Neural crest cell (in vitro differentiated cells): ENCODE results near the gene PCNX1. TPM values are rescaled to one million over a fixed set of nuclear protein-coding genes. Genes with fewer than 3 reads are reported as not detected.
A peak's percentile ranks its signal among the peaks of the same experiment; 100 is the strongest.

Experiments used
- DNase-seq: peaks from one replicate; pipeline ENCODE4 v3.0.0; 2021; ENCODE audit warnings: low read depth, mixed read lengths, low spot score
- H3K27ac Mint-ChIP-seq: one replicate; pipeline ENCODE4 v1.8.0; 2021; ENCODE audit warnings: mild to moderate bottlenecking, mixed read lengths; ENCODE audit not compliant: unreplicated experiment
- H3K27me3 Mint-ChIP-seq: 2 replicates; pipeline ENCODE4 v1.8.0; 2021; ENCODE audit warnings: low read depth, mild to moderate bottlenecking, mixed read lengths
- H3K36me3 Mint-ChIP-seq: 2 replicates; pipeline ENCODE4 v1.8.0; 2021; ENCODE audit warnings: low read depth, mild to moderate bottlenecking, mixed read lengths
- H3K4me1 Mint-ChIP-seq: 2 replicates; pipeline ENCODE4 v1.8.0; 2021; ENCODE audit warnings: mixed read lengths
- H3K4me3 Mint-ChIP-seq: one replicate; pipeline ENCODE4 v1.8.0; 2021; ENCODE audit warnings: mild to moderate bottlenecking, mixed read lengths
- H3K9me3 Mint-ChIP-seq: 2 replicates; pipeline ENCODE4 v1.8.0; 2021; ENCODE audit warnings: mixed read lengths
- CTCF ChIP-seq: fragments of 200-600 bp; sonication (generic); conservative IDR thresholded peaks from 2 replicates; pipeline ENCODE4 v1.5.0; 2021; ENCODE audit warnings: antibody characterized with exemption, mild to moderate bottlenecking
- total RNA-seq: library from RNA; stranded (reverse); gene quantifications from 2 replicates; pipeline ENCODE4 v1.2.1, GENCODE V29; 2021

PCNX1 gene
- total RNA-seq, 1 donor from 2014 or later = 50.3 TPM

- Mint-ChIP-seq H3K4me1 (peaks cover 6% of the 10 kb centered on the region), H3K27ac (no peak overlapping the region), H3K4me3 (no peak overlapping the region), H3K9me3 (peaks cover 12% of the 10 kb centered on the region), H3K36me3 (peaks cover 52% of the 10 kb centered on the region), H3K27me3 (no peaks in the 10 kb centered on the region)
- TF ChIP-seq CTCF = no peak
- no peak for DNase-seq
Measured at GRCh38 chr14:71070169-71070568, 162.9 kb downstream of the PCNX1 start.

- DNase-seq = no peak
- TF ChIP-seq CTCF = no peak
- Mint-ChIP-seq H3K27me3 (no peaks in the 10 kb centered on the region), H3K36me3 (peaks cover 46% of the 10 kb centered on the region), H3K4me1 (peaks cover 6% of the 10 kb centered on the region), H3K9me3 (peaks cover 7% of the 10 kb centered on the region), H3K4me3 (no peak overlapping the region), H3K27ac (no peak overlapping the region)
Measured at GRCh38 chr14:71071042-71071441, 163.8 kb downstream of the PCNX1 start.

GRCh38 chr14:71076462-71077092, 169.3 kb downstream of the PCNX1 start:
- no peak overlapping the region for H3K4me3 Mint-ChIP-seq
- peaks cover 13% of the 10 kb centered on the region for H3K9me3 Mint-ChIP-seq
- H3K27me3 Mint-ChIP-seq = no peaks in the 10 kb centered on the region
- no peak for TF ChIP-seq CTCF
- peaks cover 69% of the 10 kb centered on the region for H3K36me3 Mint-ChIP-seq
- DNase-seq = no peak
- no peaks in the 10 kb centered on the region for H3K4me1 Mint-ChIP-seq
- no peak overlapping the region for H3K27ac Mint-ChIP-seq

- no peaks in the 10 kb centered on the region for H3K27me3 Mint-ChIP-seq
- H3K36me3 Mint-ChIP-seq = peaks cover 78% of the 10 kb centered on the region
- no peak overlapping the region for H3K4me3 Mint-ChIP-seq
- no peaks in the 10 kb centered on the region for H3K4me1 Mint-ChIP-seq
- no peak for TF ChIP-seq CTCF
- DNase-seq = no peak
- H3K27ac Mint-ChIP-seq = no peak overlapping the region
- peaks cover 13% of the 10 kb centered on the region for H3K9me3 Mint-ChIP-seq
Measured at GRCh38 chr14:71078500-71078899, 171.2 kb downstream of the PCNX1 start.

- TF ChIP-seq CTCF = no peak
- H3K4me1 Mint-ChIP-seq = peaks cover 6% of the 10 kb centered on the region
- H3K4me3 Mint-ChIP-seq = no peak overlapping the region
Measured at GRCh38 chr14:71086567-71086966, 179.3 kb downstream of the PCNX1 start.

More at GRCh38 chr14:71086567-71086966, 179.3 kb downstream of the PCNX1 start:
- no peaks in the 10 kb centered on the region for H3K9me3 Mint-ChIP-seq
- DNase-seq = no peak
- peak overlapping the region; percentile 43 for H3K27ac Mint-ChIP-seq
- H3K36me3 Mint-ChIP-seq = peaks cover 35% of the 10 kb centered on the region
- H3K27me3 Mint-ChIP-seq = no peaks in the 10 kb centered on the region
